HG02970 (cell line): ENCODE data around the gene MTMR4.
"Not testable (repeated sequence)": the region's sequence is repeated elsewhere in the genome, so short reads cannot be mapped to it uniquely, and the experiment has no call there.

ENCODE experiments used
- ATAC-seq: cut with Tn5 transposase; IDR thresholded peaks from one replicate; pipeline ENCODE4 v1.9.1; 2021; ENCODE audit warnings: mild to moderate bottlenecking, moderate library complexity, moderate number of reproducible peaks; ENCODE audit not compliant: unreplicated experiment, low FRiP score

MTMR4 gene

DNA sequence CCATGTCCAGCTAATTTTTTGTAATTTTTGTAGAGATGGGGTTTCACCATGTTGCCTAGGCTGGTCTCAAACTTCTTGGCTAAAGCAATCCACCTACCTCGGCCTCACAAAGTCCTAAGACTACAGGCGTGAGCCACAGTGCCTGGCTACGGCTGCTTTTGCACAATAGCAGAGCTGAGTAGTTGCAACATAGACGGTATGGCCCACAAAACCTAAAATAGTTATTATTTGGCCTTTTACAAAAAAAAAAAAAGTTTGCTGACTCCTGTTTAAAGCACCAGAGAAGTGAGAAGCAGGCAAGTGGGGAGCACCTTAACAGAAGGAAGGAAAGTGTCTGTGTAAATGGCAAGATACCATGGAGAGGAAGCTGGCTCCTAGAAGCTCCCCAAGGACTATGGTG, 20.9 kb downstream of the MTMR4 start:
- ATAC-seq, result no peak

DNA sequence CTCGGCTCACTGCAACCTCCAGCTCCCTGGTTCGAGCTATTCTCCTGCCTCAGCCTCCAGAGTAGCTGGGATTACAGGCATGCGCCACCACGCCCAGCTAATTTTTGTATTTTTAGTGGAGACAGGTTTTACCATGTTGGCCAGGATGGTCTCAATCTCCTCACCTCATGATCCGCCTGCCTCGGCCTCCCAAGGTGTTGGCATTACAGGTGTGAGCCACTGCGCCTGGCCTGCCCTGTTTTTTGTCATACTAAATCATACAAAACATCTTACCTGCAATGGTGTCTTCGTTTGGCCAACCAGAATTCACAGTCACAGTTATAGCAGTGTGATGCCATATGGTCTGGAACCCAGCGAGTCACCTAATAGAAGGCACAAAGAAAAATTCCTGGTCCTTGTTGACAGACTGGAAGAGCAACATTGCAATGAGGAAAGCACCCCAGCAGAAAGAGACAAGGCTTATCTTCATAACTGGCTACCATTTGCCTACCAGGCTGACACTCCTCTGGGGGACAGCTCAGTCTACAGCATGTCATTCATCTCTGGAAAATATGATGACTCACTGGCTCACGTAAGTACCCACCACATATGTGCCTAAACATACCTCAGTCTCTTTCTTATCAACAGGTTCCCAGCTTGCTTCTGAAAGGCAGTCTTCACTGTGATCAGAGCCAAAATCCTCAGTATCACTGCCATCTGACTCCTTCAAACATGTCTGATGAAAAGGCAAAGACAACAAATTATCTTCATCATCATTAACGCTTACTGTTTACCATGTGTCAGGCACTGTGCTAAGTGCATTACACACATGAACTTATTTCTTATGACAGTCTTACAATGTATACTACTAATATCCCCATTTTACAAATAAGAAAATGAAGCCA, 22.0 kb downstream of the MTMR4 start:
- ATAC-seq, result no peak

DNA sequence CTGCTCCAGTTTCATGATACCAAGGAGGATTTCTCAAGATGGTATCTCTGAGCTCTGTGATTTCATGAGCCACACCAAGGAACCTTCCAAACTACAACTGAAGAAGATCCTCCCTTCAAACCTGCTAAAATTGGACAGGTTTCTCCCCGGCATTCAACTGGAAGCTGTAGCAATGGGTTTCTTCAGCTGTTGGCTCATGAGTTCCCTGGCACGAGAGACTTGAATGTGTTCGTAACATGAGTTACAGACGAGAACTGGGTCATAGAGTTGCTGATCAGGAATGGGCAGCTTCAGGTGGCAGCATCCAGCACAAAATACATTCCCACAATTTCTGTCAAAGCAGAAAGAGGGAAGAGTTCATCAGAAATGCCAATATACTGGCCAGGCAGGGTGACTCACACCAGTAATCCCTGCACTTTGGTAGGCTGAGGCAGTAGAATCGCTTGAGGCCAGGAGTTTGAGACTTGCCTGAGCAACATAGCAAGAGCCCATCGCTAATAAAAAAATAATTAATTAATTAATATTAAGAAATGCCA, 22.9 kb downstream of the MTMR4 start:
- ATAC-seq, result no peak

DNA sequence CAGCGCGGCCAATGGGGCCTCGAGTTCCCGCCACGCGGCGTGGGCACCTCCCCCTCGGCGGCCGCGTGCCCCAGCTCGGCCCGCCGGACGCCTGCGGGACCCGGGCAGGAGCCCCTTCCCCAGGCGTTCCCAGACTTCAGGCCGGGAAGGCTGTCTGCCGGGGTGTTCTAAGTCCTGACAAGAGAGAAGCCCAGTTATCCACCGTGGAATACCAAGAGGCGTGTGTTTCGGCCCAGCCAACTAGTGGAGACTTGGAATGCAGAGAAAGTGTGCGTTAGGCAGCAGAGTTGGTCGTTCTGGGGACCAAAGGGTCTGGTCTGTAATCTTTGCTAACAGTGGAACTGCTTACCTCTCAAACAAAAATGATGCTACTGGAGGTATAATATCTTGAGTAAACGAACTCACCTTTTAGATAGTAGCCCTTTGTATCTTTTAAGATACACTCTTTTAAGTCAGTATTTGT, 26.0 kb downstream of the MTMR4 start:
- no peak for ATAC-seq

DNA sequence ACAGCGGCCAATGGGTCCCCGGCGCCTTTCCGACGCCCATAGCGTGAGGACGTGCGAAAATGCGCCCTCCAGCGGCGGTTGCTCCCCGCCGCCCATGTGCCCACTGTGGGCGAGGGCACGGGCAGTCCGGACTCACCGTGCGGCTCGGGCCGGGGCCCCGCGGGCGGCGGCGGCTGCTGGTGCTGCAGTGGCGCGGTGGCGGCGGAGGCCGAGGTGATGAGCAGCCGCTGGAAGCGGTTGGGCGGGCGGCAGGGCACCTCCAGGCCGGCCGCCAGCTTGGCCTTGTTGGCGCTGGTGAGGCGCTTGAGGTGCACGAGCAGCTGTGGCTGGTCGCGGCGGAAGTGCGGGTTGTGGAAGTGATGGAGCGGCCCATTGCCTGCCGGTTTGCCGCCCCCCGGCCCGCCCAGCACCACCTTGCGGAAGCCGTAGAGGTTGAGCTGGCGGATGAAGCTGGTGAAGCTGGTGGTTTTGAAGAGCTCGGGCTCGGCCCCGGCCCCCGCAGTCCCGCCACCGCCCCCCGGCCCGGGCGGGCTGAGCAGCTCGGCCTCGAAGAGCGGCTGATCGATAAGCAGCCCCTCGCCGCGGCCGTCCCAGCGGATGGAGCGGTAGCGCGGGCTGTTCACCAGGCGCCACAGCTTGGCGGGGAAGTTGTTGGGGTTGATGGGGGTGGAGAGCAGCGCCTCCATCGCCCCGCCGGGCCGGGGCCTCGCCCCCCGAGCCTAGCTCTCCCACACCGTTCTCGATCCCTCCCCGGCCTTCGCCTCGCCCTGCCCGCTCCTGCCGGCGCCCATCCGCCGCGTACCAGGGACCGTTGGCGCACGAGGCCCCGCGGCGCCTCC, 26.6 kb downstream of the MTMR4 start, which contains the start of gene HSF5:
TSS of gene HSF5 (minus strand) at position 820 of the 839 bp plus-strand sequence. CDS start at position 686, 134 bp downstream.
- ATAC-seq, result no peak

DNA sequence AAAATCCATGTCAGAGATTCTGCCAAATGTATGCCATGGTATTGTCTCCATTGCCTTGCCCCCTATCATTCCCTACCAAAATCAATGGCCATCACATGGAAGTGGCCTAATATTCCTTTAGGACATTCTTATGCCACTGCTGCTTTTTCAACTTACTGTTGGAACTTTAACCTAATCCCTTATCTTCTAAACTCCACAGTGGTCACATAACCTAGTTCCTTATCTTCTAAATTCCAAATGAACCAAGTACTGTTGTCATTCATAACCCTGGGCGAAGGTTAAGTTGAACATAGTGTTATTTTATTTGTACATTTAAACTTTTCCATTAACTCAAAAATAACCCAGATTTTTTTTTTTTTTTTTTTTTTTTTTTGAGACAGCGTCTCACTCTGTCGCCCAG, 29.8 kb downstream of the MTMR4 start:
- no peak for ATAC-seq

DNA sequence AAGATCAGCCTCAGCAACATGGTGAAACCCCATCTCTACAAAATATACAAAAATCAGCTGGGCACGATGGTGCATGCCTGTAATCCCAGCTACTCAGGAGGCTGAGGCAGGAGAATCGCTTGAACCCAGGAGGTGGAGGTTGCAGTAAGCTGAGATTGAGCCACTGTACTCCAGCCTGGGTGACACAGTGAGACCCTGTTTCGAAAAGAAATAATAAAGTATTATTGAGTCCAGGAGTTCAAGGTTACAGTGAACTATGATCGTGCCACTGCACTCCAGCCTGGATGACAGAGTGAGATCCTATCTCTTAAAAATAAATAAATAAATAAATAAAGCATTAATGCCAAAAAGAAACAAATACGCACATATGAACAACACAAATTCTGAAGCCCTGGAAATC, 32.6 kb downstream of the MTMR4 start:
- not testable (repeated sequence) for ATAC-seq

DNA sequence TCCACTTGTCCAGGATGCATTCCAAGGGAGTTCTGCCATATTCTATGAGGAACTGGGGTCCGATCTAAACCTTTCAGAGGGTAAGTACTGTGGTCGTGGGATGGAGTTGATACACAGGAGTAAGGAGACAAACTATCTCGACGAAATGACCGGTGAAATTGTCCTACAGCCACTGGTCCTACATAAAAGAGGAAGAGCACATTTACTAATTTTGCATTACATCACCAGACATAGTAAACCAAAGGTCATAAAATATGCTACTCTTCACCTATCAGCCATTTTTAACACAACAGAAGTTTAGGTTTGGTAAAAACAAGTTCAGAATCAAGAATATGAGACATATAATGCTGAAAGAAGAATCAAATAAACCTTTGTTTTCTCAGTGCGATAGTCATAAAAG, 34.3 kb downstream of the MTMR4 start:
- ATAC-seq, result no peak

DNA sequence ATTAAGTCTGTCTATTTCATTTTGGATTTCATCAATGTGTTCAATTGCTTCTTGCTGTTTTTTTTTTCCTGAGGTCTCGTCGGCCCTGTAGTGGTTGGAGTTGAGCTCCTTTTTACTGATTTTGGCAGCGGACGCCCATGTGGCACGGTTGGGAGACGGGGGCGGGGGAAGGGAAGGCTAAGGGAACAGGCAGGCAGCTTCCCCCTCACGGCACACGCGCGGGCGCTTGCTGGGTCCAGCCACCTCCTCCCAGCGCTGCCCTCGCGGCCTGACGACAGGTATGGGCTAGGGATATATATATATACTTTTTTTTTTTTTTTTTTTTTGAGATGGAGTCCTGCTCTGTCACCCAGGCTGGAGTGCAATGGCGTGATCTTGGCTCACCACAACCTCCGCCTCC, 37.6 kb downstream of the MTMR4 start:
- no peak for ATAC-seq

DNA sequence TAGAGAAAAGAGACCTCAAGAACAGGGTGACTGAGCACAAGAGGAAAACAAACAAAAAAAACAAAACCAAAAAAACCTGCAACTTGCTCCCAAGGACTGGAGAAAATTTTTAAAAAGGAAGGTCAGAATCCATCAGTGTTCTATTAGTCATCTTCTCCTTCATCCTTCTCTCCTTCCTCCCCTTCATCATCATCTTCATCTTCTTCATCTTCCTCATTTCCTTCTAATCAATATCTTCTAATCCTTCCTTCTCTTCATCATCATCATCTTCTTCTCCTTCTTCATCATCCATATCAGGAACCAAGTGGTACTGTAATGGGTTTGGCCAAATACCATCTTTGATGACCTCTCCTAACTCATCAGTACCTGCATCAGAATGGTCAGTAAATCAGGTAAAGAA, 38.5 kb downstream of the MTMR4 start:
- ATAC-seq, result no peak

DNA sequence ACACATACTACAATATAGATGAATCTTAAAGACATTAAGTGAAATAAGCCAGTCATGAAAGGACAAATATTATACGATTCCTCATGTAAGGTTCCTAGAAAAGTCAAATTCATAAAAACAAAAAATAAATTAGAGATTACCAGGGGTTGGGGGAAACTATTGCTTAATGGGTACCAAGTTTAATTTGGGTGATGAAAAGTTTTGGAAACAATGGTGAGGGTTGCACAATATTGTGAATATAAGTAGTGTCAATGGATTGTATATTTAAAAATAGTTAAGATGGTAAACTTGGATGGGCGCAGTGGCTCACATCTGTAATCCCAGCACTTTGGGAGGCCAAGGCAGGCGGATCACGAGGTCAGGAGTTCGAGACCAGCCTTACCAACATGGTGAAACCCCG, 44.1 kb downstream of the MTMR4 start:
- ATAC-seq, result no peak

DNA sequence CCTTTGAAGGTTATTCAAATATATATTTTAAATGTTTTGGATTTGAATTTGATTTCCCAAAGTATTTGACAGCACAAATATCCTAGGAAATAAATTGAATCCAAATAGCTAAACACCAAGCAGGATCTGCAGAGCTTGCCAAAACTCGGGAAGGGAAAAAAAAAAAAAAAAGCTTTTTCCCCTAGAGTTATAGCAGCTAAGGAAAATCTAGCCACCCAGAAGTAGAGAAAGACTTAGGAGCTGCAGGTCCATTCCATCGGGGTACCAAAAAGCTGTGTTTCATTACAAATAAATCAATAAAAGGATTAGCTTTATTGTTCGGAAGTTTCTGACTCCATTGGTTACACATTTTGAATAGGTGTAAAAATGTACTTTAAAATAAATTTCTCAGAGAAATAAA, 45.5 kb downstream of the MTMR4 start:
- ATAC-seq, result no peak

DNA sequence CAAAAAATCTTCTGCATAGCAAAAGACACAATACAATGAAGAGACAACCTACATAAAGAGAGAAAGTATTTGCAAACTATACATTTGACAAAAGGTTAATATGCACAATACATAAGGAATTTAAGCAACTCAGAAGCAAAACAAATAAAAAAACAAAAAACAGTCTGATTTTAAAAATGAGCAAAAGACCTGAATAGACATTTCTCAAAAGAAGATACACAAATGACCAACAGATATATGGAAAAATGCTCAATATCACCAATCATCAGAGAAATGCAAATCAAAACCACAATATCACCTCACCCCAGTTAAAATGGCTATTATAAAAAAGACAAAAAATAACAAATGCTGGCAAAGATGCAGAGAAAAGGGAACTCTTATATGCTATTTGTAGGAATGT, 58.9 kb downstream of the MTMR4 start:
- ATAC-seq, result no peak

DNA sequence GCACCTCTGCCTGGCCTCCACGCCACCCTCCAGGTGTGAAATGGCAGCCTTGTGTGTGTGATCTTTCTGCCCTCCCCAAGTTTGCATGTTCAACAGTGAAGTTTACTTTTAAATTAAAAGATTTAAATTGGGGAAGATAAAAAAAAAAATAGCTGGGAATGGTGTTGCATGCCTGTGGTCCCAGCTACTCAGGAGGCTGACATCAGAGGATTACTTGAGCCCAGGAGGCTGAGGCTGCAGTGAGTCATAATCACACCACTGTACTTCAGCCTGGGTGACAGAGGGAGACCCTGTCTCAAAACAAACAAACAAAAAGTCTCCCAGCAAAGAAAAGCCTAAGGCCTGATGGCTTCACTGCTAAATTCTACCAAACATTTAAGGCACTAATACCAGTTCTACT, 61.7 kb downstream of the MTMR4 start:
- no peak for ATAC-seq

DNA sequence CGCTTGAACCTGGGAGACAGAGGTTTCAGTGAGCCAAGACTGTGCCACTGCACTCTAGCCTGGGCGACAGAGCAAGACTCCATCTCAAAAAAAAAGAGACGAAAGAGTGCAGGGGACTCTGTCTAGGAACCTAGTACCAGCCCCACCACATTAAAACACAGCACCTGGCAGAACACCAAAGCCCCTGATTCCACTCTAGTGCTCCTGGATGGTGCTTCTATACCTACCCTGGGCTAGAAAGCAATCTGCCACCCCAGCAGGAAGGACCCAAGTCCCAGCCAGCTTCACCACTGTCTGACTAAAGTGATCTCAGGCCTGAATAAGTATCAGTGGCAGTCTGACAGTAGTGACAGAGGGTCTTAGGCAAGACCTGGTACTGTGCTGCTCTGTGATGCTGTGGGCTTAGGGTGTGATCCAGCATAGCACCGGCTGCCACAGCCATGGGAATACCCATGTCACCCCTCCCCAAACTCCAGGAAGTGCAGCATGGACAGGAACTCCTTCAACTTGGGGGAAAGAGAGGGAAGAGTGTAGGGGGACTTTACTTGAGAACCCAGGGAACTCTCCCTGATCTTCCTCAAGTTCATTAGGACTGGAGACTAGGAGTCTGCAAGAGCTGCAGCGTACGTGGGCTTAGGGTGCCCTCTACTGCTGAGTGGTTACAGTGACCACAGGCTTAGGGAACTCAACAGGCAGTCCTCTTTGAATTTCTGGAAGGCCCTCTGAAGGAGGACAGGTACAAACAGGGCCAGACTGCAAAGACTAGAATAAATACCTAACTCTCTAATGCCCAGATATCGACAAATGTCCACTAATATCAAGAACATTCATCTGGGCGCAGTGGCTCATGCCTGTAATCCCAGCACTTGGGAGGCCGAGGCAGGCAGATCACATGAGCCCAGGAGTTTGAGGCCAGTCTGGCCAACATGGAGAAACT, 67.1 kb downstream of the MTMR4 start:
- no peak for ATAC-seq

DNA sequence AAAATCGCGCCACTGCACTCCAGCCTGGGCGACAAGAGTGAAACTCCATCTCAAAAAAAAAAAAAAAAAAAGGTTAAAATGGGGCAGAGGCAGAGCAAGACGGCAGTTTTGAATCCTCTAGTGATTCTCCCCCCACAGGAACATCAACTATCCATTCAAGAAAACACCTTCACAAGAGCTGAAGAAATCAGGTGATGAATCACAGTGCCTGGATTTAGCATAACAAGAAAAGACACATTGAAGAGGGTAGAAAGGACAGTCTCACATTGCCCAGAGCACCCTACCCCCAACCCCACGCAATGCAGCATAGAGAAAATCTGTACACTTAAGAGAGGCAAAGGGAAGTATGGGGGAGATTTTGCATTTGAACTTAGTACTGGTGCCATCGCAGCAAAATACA, 68.4 kb downstream of the MTMR4 start:
- no peak for ATAC-seq
